NCI-H187 (cell line): Measurements from ENCODE around the gene B4GALT2.

ENCODE experiments used
- DNase-seq, 2 experiments: peaks; one replicate each; lab custom pipeline; 2025; lab: John Stamatoyannopoulos, UW

B4GALT2 gene

GRCh38 chr1:44029911-44030604 is 51.0 kb downstream of the B4GALT2 start:
- peak; percentile 75 to 82 for DNase-seq

GRCh38 chr1:44030605-44031251 is 51.7 kb downstream of the B4GALT2 start:
- DNase-seq, result no peak

- no peak for DNase-seq
Measured at GRCh38 chr1:44031252-44032169, 52.5 kb downstream of the B4GALT2 start, which contains the start of gene SLC6A9. Gene SLC6A9 (minus strand): TSS chr1:44031462. CDS start chr1:44024277, 7,185 bp downstream.

- no peak for DNase-seq
Measured at GRCh38 chr1:44032170-44032790, 53.3 kb downstream of the B4GALT2 start.

GRCh38 chr1:44033041-44033575 is 54.1 kb downstream of the B4GALT2 start:
- DNase-seq, result no peak

GRCh38 chr1:44033756-44034155 is 54.7 kb downstream of the B4GALT2 start:
- no peak for DNase-seq

- DNase-seq, result no peak
Measured at GRCh38 chr1:44034423-44034822, 55.4 kb downstream of the B4GALT2 start.

- DNase-seq, result no peak
Measured at GRCh38 chr1:44034976-44035716, 56.1 kb downstream of the B4GALT2 start.

GRCh38 chr1:44035726-44036408 is 56.9 kb downstream of the B4GALT2 start:
- no peak for DNase-seq

- peak; percentile 27 to 58 for DNase-seq
Measured at GRCh38 chr1:44036409-44037139, 57.6 kb downstream of the B4GALT2 start.

- no peak for DNase-seq
Measured at GRCh38 chr1:44037154-44037553, 58.1 kb downstream of the B4GALT2 start.

- DNase-seq, result no peak
Measured at GRCh38 chr1:44038876-44039657, 60.1 kb downstream of the B4GALT2 start.

GRCh38 chr1:44040418-44040817 is 61.4 kb downstream of the B4GALT2 start:
- DNase-seq, result no peak
